ENCODE measurements around the gene LEP.
A peak's percentile ranks its signal among the peaks of the same experiment; 100 is the strongest.

Gene LEP

GRCh38 chr7:128243273-128243672 lies 2.2 kb downstream of the LEP start:
- Histone ChIP-seq H3K27me3 (ENCODE audit: insufficient read depth, low read length) (no peaks in the 10 kb centered on the region), H3K9me3 (ENCODE audit: low read length) (no peaks in the 10 kb centered on the region), H3K4me1 (ENCODE audit: insufficient read depth, low read length) (no peaks in the 10 kb centered on the region), H3K4me3 (ENCODE audit: low read length) (no peak overlapping the region), H2AFZ (ENCODE audit: low read depth, low read length) (no peak overlapping the region), H3K36me3 (ENCODE audit: insufficient read depth, low read length) (no peaks in the 10 kb centered on the region)

- H3K36me3 ChIP-seq (ENCODE audit: insufficient read depth, low read length) = no peaks in the 10 kb centered on the region
- no peak overlapping the region for H3K4me3 ChIP-seq (ENCODE audit: low read length)
- H2AFZ ChIP-seq (ENCODE audit: low read depth, low read length) = no peak overlapping the region
- no peaks in the 10 kb centered on the region for H3K4me1 ChIP-seq (ENCODE audit: insufficient read depth, low read length)
- no peaks in the 10 kb centered on the region for H3K27me3 ChIP-seq (ENCODE audit: insufficient read depth, low read length)
- no peaks in the 10 kb centered on the region for H3K9me3 ChIP-seq (ENCODE audit: low read length)
Measured at GRCh38 chr7:128244861-128245260, 3.8 kb downstream of the LEP start.

- H3K4me3 ChIP-seq (ENCODE audit: low read length) = no peak overlapping the region
- H3K27me3 ChIP-seq (ENCODE audit: insufficient read depth, low read length) = no peaks in the 10 kb centered on the region
- H3K9me3 ChIP-seq (ENCODE audit: low read length) = no peaks in the 10 kb centered on the region
- H2AFZ ChIP-seq (ENCODE audit: low read depth, low read length) = no peak overlapping the region
- no peaks in the 10 kb centered on the region for H3K36me3 ChIP-seq (ENCODE audit: insufficient read depth, low read length)
- no peaks in the 10 kb centered on the region for H3K4me1 ChIP-seq (ENCODE audit: insufficient read depth, low read length)
Measured at GRCh38 chr7:128247108-128247507, 6.0 kb downstream of the LEP start.

- Histone ChIP-seq H3K4me3 (ENCODE audit: low read length) (no peak overlapping the region), H3K36me3 (ENCODE audit: insufficient read depth, low read length) (no peaks in the 10 kb centered on the region), H3K4me1 (ENCODE audit: insufficient read depth, low read length) (no peaks in the 10 kb centered on the region), H3K9me3 (ENCODE audit: low read length) (no peaks in the 10 kb centered on the region), H2AFZ (ENCODE audit: low read depth, low read length) (no peak overlapping the region), H3K27me3 (ENCODE audit: insufficient read depth, low read length) (no peaks in the 10 kb centered on the region)
Measured at GRCh38 chr7:128247640-128248194, 6.6 kb downstream of the LEP start.

DNA sequence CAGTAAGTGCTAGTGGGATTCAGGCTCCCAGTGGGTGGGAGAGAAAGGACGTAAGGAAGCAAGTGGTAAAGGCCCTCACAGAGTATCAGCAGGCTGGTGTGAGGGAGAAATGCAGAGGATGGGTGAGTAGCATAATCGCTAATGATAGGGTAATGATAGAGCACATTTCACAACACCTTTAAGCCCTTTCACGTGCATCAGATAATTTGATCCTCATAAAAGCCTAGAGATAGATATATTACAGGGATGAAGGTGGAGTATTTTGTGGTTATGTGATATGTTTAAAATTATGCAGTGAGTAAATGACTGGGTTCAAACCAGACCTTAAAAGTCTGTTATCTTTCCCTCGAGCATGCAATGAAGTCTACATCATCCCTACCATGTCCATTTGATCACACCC lies 10.3 kb downstream of the LEP start:
- Histone ChIP-seq H3K9me3 (ENCODE audit: low read length) (no peaks in the 10 kb centered on the region), H3K27me3 (ENCODE audit: insufficient read depth, low read length) (no peaks in the 10 kb centered on the region), H3K4me3 (ENCODE audit: low read length) (no peak overlapping the region), H3K4me1 (ENCODE audit: insufficient read depth, low read length) (no peaks in the 10 kb centered on the region), H2AFZ (ENCODE audit: low read depth, low read length) (no peak overlapping the region), H3K36me3 (ENCODE audit: insufficient read depth, low read length) (no peaks in the 10 kb centered on the region)

GRCh38 chr7:128253701-128254100 lies 12.6 kb downstream of the LEP start:
- Histone ChIP-seq H3K9me3 (ENCODE audit: low read length) (no peaks in the 10 kb centered on the region), H3K4me1 (ENCODE audit: insufficient read depth, low read length) (no peaks in the 10 kb centered on the region), H3K36me3 (ENCODE audit: insufficient read depth, low read length) (no peaks in the 10 kb centered on the region), H3K4me3 (ENCODE audit: low read length) (no peak overlapping the region), H2AFZ (ENCODE audit: low read depth, low read length) (no peak overlapping the region), H3K27me3 (ENCODE audit: insufficient read depth, low read length) (no peaks in the 10 kb centered on the region)

DNA sequence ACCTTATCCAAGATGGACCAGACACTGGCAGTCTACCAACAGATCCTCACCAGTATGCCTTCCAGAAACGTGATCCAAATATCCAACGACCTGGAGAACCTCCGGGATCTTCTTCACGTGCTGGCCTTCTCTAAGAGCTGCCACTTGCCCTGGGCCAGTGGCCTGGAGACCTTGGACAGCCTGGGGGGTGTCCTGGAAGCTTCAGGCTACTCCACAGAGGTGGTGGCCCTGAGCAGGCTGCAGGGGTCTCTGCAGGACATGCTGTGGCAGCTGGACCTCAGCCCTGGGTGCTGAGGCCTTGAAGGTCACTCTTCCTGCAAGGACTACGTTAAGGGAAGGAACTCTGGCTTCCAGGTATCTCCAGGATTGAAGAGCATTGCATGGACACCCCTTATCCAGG lies 13.4 kb downstream of the LEP start:
- no peak overlapping the region for H3K4me3 ChIP-seq (ENCODE audit: low read length)
- H3K27me3 ChIP-seq (ENCODE audit: insufficient read depth, low read length) = no peaks in the 10 kb centered on the region
- H3K36me3 ChIP-seq (ENCODE audit: insufficient read depth, low read length) = no peaks in the 10 kb centered on the region

DNA sequence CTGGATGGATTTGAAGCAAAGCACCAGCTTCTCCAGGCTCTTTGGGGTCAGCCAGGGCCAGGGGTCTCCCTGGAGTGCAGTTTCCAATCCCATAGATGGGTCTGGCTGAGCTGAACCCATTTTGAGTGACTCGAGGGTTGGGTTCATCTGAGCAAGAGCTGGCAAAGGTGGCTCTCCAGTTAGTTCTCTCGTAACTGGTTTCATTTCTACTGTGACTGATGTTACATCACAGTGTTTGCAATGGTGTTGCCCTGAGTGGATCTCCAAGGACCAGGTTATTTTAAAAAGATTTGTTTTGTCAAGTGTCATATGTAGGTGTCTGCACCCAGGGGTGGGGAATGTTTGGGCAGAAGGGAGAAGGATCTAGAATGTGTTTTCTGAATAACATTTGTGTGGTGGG lies 14.2 kb downstream of the LEP start:
- H3K4me1 ChIP-seq (ENCODE audit: insufficient read depth, low read length) = no peaks in the 10 kb centered on the region
- H3K36me3 ChIP-seq (ENCODE audit: insufficient read depth, low read length) = no peaks in the 10 kb centered on the region
- no peak overlapping the region for H3K4me3 ChIP-seq (ENCODE audit: low read length)
- H3K27me3 ChIP-seq (ENCODE audit: insufficient read depth, low read length) = no peaks in the 10 kb centered on the region
- no peak overlapping the region for H2AFZ ChIP-seq (ENCODE audit: low read depth, low read length)
- no peaks in the 10 kb centered on the region for H3K9me3 ChIP-seq (ENCODE audit: low read length)

More for the DNA sequence above, 13.4 kb downstream of the LEP start:
- Histone ChIP-seq H3K4me1 (ENCODE audit: insufficient read depth, low read length) (no peaks in the 10 kb centered on the region), H2AFZ (ENCODE audit: low read depth, low read length) (no peak overlapping the region), H3K9me3 (ENCODE audit: low read length) (no peaks in the 10 kb centered on the region)

DNA sequence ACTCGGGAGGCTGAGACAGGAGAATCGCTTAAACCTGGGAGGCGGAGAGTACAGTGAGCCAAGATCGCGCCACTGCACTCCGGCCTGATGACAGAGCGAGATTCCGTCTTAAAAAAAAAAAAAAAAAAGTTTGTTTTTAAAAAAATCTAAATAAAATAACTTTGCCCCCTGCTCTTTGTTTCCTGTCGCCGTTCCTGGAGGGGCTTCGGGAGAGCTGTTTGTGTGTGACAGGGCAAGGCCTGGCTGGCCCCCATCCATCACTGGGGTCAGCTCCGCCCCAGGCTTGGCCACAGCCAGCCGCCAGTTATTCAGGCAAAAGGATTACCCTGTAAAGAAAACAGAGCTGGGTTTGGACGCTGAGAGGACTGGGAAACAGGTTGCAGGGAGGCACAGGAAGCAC lies 16.4 kb downstream of the LEP start:
- H3K9me3 ChIP-seq (ENCODE audit: low read length) = no peaks in the 10 kb centered on the region
- no peak overlapping the region for H3K4me3 ChIP-seq (ENCODE audit: low read length)
- no peak overlapping the region for H2AFZ ChIP-seq (ENCODE audit: low read depth, low read length)
- no peaks in the 10 kb centered on the region for H3K27me3 ChIP-seq (ENCODE audit: insufficient read depth, low read length)
- no peaks in the 10 kb centered on the region for H3K4me1 ChIP-seq (ENCODE audit: insufficient read depth, low read length)
- no peaks in the 10 kb centered on the region for H3K36me3 ChIP-seq (ENCODE audit: insufficient read depth, low read length)

DNA sequence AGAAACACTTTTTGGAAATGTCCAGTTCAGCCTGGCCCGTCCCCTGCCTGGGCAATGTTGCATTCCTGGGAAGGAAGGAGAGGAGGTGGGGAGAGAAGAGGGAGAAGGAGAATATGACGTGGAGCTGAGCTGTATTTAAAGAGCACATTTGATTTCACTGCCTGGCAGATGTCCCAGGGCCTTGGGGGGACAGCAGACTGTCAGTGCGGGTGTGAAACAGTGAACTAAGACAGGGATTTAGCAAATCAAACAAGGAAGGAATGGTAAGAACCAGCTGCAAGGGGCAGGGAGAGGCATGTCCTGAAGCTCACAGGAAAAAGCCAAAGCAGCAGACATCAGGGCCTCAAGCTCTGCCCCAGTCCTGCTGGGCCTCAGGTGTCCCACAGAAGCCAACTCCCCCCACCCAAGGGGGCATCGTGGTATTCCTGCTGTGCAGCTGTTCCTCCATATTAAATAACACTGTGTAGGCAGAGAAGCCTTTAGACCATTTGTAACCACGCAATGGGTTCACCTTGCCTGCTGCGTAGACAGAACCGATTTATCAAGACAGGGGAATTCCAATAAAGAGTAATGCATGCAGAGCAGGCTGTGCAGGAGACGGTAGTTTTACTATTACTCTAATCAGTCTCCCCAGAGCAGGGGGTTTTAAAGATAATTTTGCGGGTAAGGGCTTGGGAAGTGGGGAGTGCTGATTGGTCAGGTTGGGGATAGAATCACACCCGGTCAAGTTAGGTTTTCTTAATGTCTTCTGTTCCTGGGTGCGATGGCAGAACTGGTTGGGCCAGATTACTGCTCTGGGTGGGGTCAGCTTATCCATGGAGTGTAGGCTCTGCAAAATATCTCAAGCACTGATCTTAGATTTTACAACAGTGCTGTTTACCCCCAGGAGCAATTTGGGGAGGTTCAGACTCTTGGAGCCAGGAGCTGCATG lies 18.3 kb downstream of the LEP start:
- H3K27me3 ChIP-seq (ENCODE audit: insufficient read depth, low read length) = no peaks in the 10 kb centered on the region
- H3K4me3 ChIP-seq (ENCODE audit: low read length) = no peak overlapping the region
- no peak overlapping the region for H2AFZ ChIP-seq (ENCODE audit: low read depth, low read length)
- no peaks in the 10 kb centered on the region for H3K9me3 ChIP-seq (ENCODE audit: low read length)
- H3K36me3 ChIP-seq (ENCODE audit: insufficient read depth, low read length) = no peaks in the 10 kb centered on the region
- H3K4me1 ChIP-seq (ENCODE audit: insufficient read depth, low read length) = peaks cover 12% of the 10 kb centered on the region

DNA sequence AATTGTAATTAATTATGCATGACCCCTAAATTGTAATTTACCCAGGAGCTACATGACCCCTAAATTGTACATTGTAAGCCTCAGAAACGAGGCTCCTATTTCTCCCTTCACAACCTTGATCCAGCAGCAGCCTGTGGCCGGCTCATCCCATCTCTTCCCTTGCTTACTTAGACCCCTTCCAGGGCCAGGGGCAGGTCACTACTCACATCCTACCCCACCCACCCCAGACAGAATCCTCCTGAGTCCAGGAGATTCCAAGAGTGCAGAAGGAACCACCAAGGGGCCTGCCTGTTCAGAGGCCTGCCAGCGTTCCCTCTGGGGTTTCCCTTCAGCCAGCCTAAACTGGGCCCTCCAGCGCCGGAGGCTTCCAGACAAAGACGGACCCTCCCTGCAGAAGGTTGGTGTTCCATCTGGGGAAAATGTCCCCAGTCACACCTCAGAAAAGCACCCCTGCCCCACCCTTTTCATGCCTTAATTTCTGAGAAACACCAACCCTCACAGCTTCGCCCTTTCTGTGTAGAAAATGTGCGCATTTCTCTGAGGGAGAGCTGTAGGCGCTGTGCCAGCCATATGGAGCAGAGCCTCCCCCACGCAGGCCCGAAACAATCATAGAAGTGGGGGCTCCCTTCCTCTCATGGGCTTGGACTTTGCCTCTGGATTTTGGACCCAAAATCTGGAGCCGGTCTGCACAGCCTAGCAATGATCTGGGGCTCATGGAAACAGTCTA lies 19.2 kb downstream of the LEP start:
- Histone ChIP-seq H3K4me1 (ENCODE audit: insufficient read depth, low read length) (peaks cover 15% of the 10 kb centered on the region), H3K27me3 (ENCODE audit: insufficient read depth, low read length) (no peaks in the 10 kb centered on the region), H3K36me3 (ENCODE audit: insufficient read depth, low read length) (no peaks in the 10 kb centered on the region), H2AFZ (ENCODE audit: low read depth, low read length) (no peak overlapping the region), H3K4me3 (ENCODE audit: low read length) (no peak overlapping the region), H3K9me3 (ENCODE audit: low read length) (no peaks in the 10 kb centered on the region)

- no peaks in the 10 kb centered on the region for H3K9me3 ChIP-seq (ENCODE audit: low read length)
- no peak overlapping the region for H2AFZ ChIP-seq (ENCODE audit: low read depth, low read length)
- H3K36me3 ChIP-seq (ENCODE audit: insufficient read depth, low read length) = no peaks in the 10 kb centered on the region
- peaks cover 23% of the 10 kb centered on the region for H3K4me1 ChIP-seq (ENCODE audit: insufficient read depth, low read length)
- no peaks in the 10 kb centered on the region for H3K27me3 ChIP-seq (ENCODE audit: insufficient read depth, low read length)
- no peak overlapping the region for H3K4me3 ChIP-seq (ENCODE audit: low read length)
Measured at GRCh38 chr7:128262273-128263028, 21.4 kb downstream of the LEP start.

DNA sequence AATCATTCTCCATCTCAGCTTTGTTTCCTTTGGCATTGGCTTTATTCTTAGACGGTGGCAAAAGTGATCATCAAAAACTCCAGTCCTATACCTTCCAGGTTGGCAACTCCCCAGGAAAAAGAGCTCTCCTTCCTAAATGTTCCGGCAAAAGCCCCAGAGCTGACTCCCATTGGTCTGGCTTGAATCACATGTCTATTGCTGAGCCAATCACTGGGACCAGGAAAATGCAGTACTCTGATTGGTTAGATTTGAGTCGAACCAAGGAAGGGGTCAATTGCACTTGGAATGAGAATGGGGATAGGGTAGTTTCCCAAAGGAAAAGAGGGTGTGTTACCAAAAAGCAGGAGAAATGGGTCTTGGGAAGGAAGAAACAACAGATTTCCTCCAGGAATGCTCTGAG lies 22.3 kb downstream of the LEP start:
- Histone ChIP-seq H3K9me3 (ENCODE audit: low read length) (no peaks in the 10 kb centered on the region), H2AFZ (ENCODE audit: low read depth, low read length) (peak overlapping the region; percentile 3), H3K27me3 (ENCODE audit: insufficient read depth, low read length) (no peaks in the 10 kb centered on the region), H3K4me3 (ENCODE audit: low read length) (peak overlapping the region; percentile 3), H3K36me3 (ENCODE audit: insufficient read depth, low read length) (no peaks in the 10 kb centered on the region), H3K4me1 (ENCODE audit: insufficient read depth, low read length) (peaks cover 27% of the 10 kb centered on the region)
